Omental fat pad (tissue), 4 donors: ENCODE measurements around the gene GTF2A1. TPM values are rescaled to one million over a fixed set of nuclear protein-coding genes. Genes with fewer than 3 reads are reported as not detected.

Experiments
- ATAC-seq: fragments of 150-250 bp; one replicate; pipeline ENCODE4 v1.9.1; 2016; ENCODE audit warnings: mild to moderate bottlenecking, moderate library complexity; ENCODE audit not compliant: low FRiP score
- DNase-seq: peaks from one replicate; pipeline ENCODE4 v3.0.0-alpha.2; 2019; ENCODE audit warnings: low spot score
- total RNA-seq, 4 donors: library from RNA; depleted of rRNA; stranded (reverse); fragments of >200 nt; gene quantifications; one replicate each; pipeline ENCODE4 v1.1.0, GENCODE V29; 2016
- TF ChIP-seq, protein P1 (sequence below), 3 donors: fragments of 450-650 bp; IDR thresholded peaks; one replicate each; pipeline ENCODE4 v1.5.1; 2016 to 2017; ENCODE audit warnings: antibody characterized with exemption in 3 of 3, mild to moderate bottlenecking in 3 of 3, moderate library complexity in 2 of 3

The GTF2A1 gene
- total RNA-seq, 4 donors from 2014 or later: 17.4 to 32.0 (median 22.8) TPM

DNA sequence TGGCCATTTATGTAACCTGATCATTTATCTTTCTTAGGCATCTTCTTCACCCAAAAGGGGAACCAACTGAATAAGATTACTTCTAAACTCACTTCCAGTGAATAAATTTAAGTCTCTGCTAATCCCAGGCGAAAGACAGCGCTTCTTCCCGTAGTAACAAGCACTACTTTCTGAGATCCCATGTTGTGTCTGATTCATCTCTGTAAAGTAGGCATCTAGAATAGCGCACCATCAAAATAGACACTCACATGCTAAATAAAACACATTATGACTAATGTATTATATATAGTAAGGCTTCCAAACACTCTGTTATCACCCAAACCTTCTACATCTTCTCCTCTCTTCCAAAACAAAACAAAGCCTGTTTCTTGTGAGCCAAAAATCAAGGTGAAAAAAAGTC, 15.1 kb downstream of the GTF2A1 start:
- ATAC-seq: no peak
- no peak for DNase-seq

DNA sequence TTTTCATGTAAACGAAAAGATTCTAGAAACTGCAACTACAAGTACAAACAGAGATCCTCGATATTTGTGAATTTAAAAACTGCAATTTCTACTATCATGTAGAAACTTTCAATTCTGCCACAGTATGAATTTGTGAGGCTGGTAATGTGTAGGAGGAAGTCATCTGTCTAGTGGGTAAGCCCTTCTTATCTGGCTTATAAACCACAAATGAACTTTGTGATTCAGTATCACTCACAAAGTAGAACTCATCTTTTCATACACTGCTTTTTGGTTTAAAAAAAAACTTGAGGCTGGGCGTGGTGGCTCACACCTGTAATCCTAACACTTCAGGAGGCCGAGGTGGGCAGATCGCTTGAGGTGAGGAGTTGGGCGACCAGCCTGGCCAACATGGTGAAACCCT, 20.7 kb downstream of the GTF2A1 start:
- ATAC-seq (no peak), DNase-seq (no peak)
- TF ChIP-seq, protein P1, sequence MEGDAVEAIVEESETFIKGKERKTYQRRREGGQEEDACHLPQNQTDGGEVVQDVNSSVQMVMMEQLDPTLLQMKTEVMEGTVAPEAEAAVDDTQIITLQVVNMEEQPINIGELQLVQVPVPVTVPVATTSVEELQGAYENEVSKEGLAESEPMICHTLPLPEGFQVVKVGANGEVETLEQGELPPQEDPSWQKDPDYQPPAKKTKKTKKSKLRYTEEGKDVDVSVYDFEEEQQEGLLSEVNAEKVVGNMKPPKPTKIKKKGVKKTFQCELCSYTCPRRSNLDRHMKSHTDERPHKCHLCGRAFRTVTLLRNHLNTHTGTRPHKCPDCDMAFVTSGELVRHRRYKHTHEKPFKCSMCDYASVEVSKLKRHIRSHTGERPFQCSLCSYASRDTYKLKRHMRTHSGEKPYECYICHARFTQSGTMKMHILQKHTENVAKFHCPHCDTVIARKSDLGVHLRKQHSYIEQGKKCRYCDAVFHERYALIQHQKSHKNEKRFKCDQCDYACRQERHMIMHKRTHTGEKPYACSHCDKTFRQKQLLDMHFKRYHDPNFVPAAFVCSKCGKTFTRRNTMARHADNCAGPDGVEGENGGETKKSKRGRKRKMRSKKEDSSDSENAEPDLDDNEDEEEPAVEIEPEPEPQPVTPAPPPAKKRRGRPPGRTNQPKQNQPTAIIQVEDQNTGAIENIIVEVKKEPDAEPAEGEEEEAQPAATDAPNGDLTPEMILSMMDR (IDR thresholded peaks at IDR 0.05): no peak

More for the DNA sequence above, 15.1 kb downstream of the GTF2A1 start:
- TF ChIP-seq, protein P1 (IDR thresholded peaks at IDR 0.05): no peak

DNA sequence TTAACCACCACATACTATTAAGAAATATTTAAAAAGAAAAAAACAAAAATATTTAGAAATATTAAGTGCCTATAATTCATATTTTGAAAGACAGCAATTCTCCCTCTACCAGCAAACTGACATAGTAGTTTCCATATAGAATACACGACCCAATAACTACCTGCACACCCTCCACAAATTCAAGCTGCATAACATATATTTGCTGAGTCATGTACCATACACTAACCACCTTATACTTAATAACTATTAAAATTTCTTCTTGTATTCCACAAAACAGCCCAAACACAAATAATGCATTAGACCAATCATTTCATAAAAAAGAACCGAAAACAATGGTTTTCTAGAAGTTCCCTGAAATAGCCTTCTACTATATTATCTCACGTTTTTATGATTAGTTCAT, 21.7 kb downstream of the GTF2A1 start:
- DNase-seq: no peak
- TF ChIP-seq, protein P1 (IDR thresholded peaks at IDR 0.05): no peak

DNA sequence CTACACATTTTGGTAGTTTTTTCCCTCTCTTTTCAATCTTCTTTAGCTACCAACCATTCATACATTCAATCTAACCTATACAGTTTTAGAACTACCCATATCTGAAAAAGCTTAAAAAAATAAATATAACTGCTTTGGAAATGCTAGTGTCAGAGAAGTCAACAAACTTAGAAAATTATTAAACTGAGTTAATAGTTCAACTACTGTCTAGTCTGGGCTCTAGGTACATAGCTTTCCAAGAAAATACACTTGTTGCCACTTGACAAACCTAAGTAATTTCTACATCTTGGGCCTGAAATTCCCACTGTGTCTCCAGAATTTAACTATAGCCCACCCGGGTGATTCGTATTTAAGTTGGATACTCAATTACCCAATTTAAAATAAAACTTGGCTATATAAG, 22.1 kb downstream of the GTF2A1 start:
- ATAC-seq (no peak), DNase-seq (no peak)

More for the DNA sequence above, 21.7 kb downstream of the GTF2A1 start:
- ATAC-seq: no peak

DNA sequence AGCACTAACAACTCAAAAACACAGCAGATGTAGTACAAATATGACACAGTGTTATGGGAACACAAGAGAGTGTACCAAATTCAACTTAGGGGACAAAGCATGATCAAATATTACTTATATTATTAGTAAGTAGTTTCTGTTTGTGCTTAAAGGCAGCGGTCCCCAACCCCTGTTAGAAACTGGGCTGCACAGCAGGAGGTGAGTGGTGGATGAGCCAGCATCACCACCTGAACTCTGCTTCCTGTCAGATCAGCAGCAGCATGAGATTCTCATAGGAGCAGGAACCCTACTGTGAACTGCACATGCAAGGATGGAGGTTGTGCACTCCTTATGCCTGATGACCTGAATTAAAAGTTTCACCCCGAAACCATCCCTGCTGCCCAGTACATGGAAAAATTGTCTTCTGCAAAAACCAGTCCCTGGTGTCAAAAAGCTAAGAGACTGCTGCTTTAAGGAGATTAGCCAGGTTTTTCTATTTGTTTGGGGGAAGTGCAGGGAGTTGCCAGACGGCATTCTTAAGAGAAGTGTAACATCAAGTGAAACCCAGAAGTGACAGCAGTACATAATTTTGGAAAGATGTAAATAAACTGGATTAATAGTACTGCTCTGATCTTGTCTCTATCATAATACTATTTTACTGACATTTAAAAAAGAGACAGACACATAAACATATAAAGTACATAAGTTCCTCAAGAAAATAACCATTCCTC, 26.7 kb downstream of the GTF2A1 start:
- TF ChIP-seq, protein P1 (IDR thresholded peaks at IDR 0.05): no peak
- DNase-seq (no peak), ATAC-seq (no peak)

More for the DNA sequence above, 22.1 kb downstream of the GTF2A1 start:
- TF ChIP-seq, protein P1 (IDR thresholded peaks at IDR 0.05): no peak

DNA sequence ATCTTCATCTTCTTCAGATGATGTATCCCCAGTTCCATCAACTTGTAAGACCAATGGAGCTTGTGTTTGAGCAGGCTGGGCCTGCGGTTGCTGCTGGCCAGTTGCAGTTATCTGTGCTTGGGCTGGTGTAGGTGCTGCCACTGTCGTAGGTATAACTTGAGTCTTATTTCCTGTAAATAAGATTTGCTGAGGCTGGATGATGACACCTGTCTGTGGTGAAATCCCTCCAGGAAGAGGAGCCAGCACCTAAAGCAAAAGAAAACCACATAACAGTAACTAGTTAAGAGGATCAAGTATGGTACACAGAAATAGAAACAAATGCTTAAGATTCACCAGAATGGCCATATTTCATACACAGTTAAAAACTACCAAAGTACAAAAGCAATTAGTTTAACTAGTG, 28.2 kb downstream of the GTF2A1 start:
- TF ChIP-seq, protein P1 (IDR thresholded peaks at IDR 0.05): no peak

More for the DNA sequence above, 28.2 kb downstream of the GTF2A1 start:
- ATAC-seq: no peak
- no peak for DNase-seq
